ENCODE results near the gene LIN9. TPM values are rescaled to one million over a fixed set of nuclear protein-coding genes. Genes with fewer than 3 reads are reported as not detected.

LIN9 gene
- total and polyA plus RNA-seq, 12 donors: 0.97 to 5.7 (median 2.1) TPM

- DNase-seq: no peak
- Histone ChIP-seq H3K4me3 (no peak overlapping the region), H3K36me3 (replicated peaks in 1 of 2) (no peaks in the 10 kb centered on the region), H3K27me3 (no peaks in the 10 kb centered on the region), H3K9me3 (replicated peaks in 1 of 3) (no peaks in the 10 kb centered on the region), H3K4me1 (replicated peaks in 1 of 2) (no peaks in the 10 kb centered on the region), H3K27ac (no peak overlapping the region)
- 93 to 95% (median 95%) methylated on average over 4 of the region's 4 CpGs for WGBS, 4 donors
- intact Hi-C loops (cut with DNase I): no loop called here
- TF ChIP-seq POLR2A (IDR thresholded peaks at IDR 0.05) (no peak), CTCF (IDR thresholded peaks at IDR 0.05) (no peak)
These were observed 21.4 kb downstream of the LIN9 start for GRCh38 chr1:226287587-226287986.

- WGBS, 4 donors: 93 to 100% (median 95%) methylated on average over 1 of the region's 1 CpG
- Histone ChIP-seq H3K4me1 (replicated peaks in 1 of 2) (no peaks in the 10 kb centered on the region), H3K4me3 (no peak overlapping the region), H3K36me3 (replicated peaks in 1 of 2) (no peaks in the 10 kb centered on the region), H3K27ac (no peak overlapping the region), H3K27me3 (no peaks in the 10 kb centered on the region), H3K9me3 (replicated peaks in 1 of 3) (no peaks in the 10 kb centered on the region)
- intact Hi-C loops (cut with DNase I): no loop called here
- TF ChIP-seq CTCF (IDR thresholded peaks at IDR 0.05) (no peak), POLR2A (IDR thresholded peaks at IDR 0.05) (no peak)
- no peak for DNase-seq
These were observed 27.9 kb downstream of the LIN9 start for GRCh38 chr1:226281058-226281457.

DNA sequence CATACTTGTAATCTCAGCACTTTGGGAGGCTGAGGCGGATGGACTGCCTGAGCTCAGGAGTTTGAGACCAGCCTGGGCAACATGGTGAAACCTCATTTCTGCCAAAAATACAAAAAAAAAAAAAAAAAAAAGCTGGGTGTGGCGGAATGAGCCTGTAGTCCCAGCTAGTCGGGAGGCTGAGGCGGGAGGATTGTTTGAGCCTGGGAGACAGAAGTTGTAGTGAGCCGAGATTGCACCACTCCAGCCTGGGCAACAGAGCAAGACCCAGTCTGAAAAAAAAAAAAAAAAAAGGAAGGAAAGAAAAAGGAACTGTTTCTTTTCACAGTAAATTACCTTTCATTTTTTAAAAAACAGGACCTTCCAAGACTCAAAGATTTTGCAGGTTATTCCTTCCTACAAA is 29.5 kb downstream of the LIN9 start:
- no peaks in the 10 kb centered on the region for H3K4me1 ChIP-seq (replicated peaks in 1 of 2)
- no peak for DNase-seq
- H3K27me3 ChIP-seq: no peaks in the 10 kb centered on the region
- intact Hi-C loops (cut with DNase I): no loop called here
- no peak overlapping the region for H3K27ac ChIP-seq
- H3K4me3 ChIP-seq: no peak overlapping the region
- TF ChIP-seq POLR2A (IDR thresholded peaks at IDR 0.05) (no peak), CTCF (IDR thresholded peaks at IDR 0.05) (no peak)
- WGBS, 4 donors: 91 to 96% (median 92%) methylated on average over 5 of the region's 5 CpGs
- H3K9me3 ChIP-seq (replicated peaks in 1 of 3): no peaks in the 10 kb centered on the region
- H3K36me3 ChIP-seq (replicated peaks in 1 of 2): no peaks in the 10 kb centered on the region

- H3K27ac ChIP-seq: no peak overlapping the region
- no peak for TF ChIP-seq CTCF (IDR thresholded peaks at IDR 0.05)
- no peak for TF ChIP-seq POLR2A (IDR thresholded peaks at IDR 0.05)
- no peaks in the 10 kb centered on the region for H3K27me3 ChIP-seq
- no peaks in the 10 kb centered on the region for H3K4me1 ChIP-seq (replicated peaks in 1 of 2)
- no peaks in the 10 kb centered on the region for H3K36me3 ChIP-seq (replicated peaks in 1 of 2)
- H3K4me3 ChIP-seq: no peak overlapping the region
- 92 to 96% (median 95%) methylated on average over 8 of the region's 8 CpGs for WGBS, 4 donors
- intact Hi-C loops (cut with DNase I): no loop called here
- no peak for DNase-seq
- no peaks in the 10 kb centered on the region for H3K9me3 ChIP-seq (replicated peaks in 1 of 3)
These were observed 31.1 kb downstream of the LIN9 start for GRCh38 chr1:226277897-226278296.
